WTC11 (cell line): ENCODE results near the gene ATP9B. TPM values are rescaled to one million over a fixed set of nuclear protein-coding genes. Genes with fewer than 3 reads are reported as not detected.
"Not testable (repeated sequence)": the region's sequence is repeated elsewhere in the genome, so short reads cannot be mapped to it uniquely, and the experiment has no call there.

ENCODE experiments used
- ATAC-seq: fragments of 200-7000 bp; cut with Tn5 transposase; 2 replicates; pipeline ENCODE4 v1.10.0; 2021; ENCODE audit warnings: mild to moderate bottlenecking, moderate library complexity
- CTCF ChIA-PET: fragments of 300-600 bp; sonication (Branson Sonifier 250); formaldehyde crosslinking; loops from one replicate; lab custom pipeline; 2021; ENCODE audit warnings: antibody characterized with exemption; lab: Charles Lee
- POLR2A ChIA-PET: fragments of 350-600 bp; sonication (Branson Sonifier 250); formaldehyde crosslinking; loops from one replicate; lab custom pipeline; 2021; ENCODE audit warnings: antibody characterized with exemption; lab: Charles Lee
- DNase-seq: peaks from one replicate; pipeline ENCODE4 v3.0.0; 2021; ENCODE audit warnings: low spot score
- H3K27ac Mint-ChIP-seq: 2 replicates; pipeline ENCODE4 v1.8.0; 2021; ENCODE audit warnings: mixed read lengths
- H3K27me3 Mint-ChIP-seq: 2 replicates; pipeline ENCODE4 v1.8.0; 2021; ENCODE audit warnings: low read depth, mild to moderate bottlenecking, moderate library complexity, mixed read lengths
- H3K36me3 Mint-ChIP-seq: 2 replicates; pipeline ENCODE4 v1.8.0; 2021; ENCODE audit warnings: mixed read lengths
- H3K4me1 Mint-ChIP-seq: 2 replicates; pipeline ENCODE4 v1.8.0; 2022; ENCODE audit warnings: mixed read lengths
- H3K4me3 Mint-ChIP-seq: 2 replicates; pipeline ENCODE4 v1.8.0; 2021; ENCODE audit warnings: mild to moderate bottlenecking, moderate library complexity, mixed read lengths
- H3K9me3 Mint-ChIP-seq: 2 replicates; pipeline ENCODE4 v1.8.0; 2021; ENCODE audit warnings: mixed read lengths
- FOXJ3 ChIP-seq: sonication (generic); formaldehyde crosslinking; IDR thresholded peaks from 2 replicates; pipeline ENCODE4 v1.9.0; 2021; ENCODE audit warnings: missing genetic modification reagents, mild to moderate bottlenecking, borderline replicate concordance
- JUN ChIP-seq: sonication (generic); formaldehyde crosslinking; IDR thresholded peaks from 2 replicates; pipeline ENCODE4 v1.8.0; 2023; ENCODE audit warnings: mild to moderate bottlenecking, missing genetic modification reagents
- NFE2L1 ChIP-seq: sonication (generic); formaldehyde crosslinking; IDR thresholded peaks from 2 replicates; pipeline ENCODE4 v1.8.1; 2023; ENCODE audit warnings: missing genetic modification reagents
- NR2C2 ChIP-seq: sonication (generic); formaldehyde crosslinking; IDR thresholded peaks from 2 replicates; pipeline ENCODE4 v1.8.0; 2022; ENCODE audit warnings: mild to moderate bottlenecking, missing genetic modification reagents
- TEAD1 ChIP-seq: sonication (generic); formaldehyde crosslinking; IDR thresholded peaks from 2 replicates; pipeline ENCODE4 v1.8.0; 2022; ENCODE audit warnings: mild to moderate bottlenecking, missing genetic modification reagents
- ZBTB21 ChIP-seq: sonication (generic); formaldehyde crosslinking; IDR thresholded peaks from 2 replicates; pipeline ENCODE4 v1.8.1; 2023; ENCODE audit warnings: mild to moderate bottlenecking, missing genetic modification reagents, borderline replicate concordance
- total RNA-seq: library from RNA; stranded (reverse); gene quantifications from 3 replicates; pipeline ENCODE4 v1.2.3, GENCODE V29; 2021
- TF ChIP-seq, protein P1 (sequence below): sonication (generic); formaldehyde crosslinking; IDR thresholded peaks from 2 replicates; pipeline ENCODE4 v1.8.1; 2023; ENCODE audit warnings: mild to moderate bottlenecking, moderate library complexity, missing genetic modification reagents
- TF ChIP-seq, protein P2 (sequence below): fragments of 250-450 bp; sonication (Bioruptor Pico); IDR thresholded peaks from 2 replicates; pipeline ENCODE4 v1.9.0; 2021; ENCODE audit warnings: moderate library complexity, mild to moderate bottlenecking, inconsistent platforms, borderline replicate concordance
- TF ChIP-seq, protein P3 (sequence below): sonication (generic); formaldehyde crosslinking; IDR thresholded peaks from 2 replicates; pipeline ENCODE4 v1.8.1; 2022; ENCODE audit warnings: mild to moderate bottlenecking, moderate library complexity, missing genetic modification reagents
- TF ChIP-seq, protein P4 (sequence below): fragments of 250-450 bp; sonication (Bioruptor Pico); IDR thresholded peaks from 2 replicates; pipeline ENCODE4 v1.9.0; 2021; ENCODE audit warnings: mild to moderate bottlenecking, borderline replicate concordance
- TF ChIP-seq, protein P5 (sequence below): sonication (generic); formaldehyde crosslinking; IDR thresholded peaks from 2 replicates; pipeline ENCODE4 v1.8.1; 2023; ENCODE audit warnings: mild to moderate bottlenecking, missing genetic modification reagents, moderate library complexity
- TF ChIP-seq, protein P6 (sequence below): fragments of 250-450 bp; sonication (Bioruptor Pico); IDR thresholded peaks from 2 replicates; pipeline ENCODE4 v1.9.0; 2021; ENCODE audit warnings: mild to moderate bottlenecking
- TF ChIP-seq, protein P7 (sequence below): sonication (generic); formaldehyde crosslinking; IDR thresholded peaks from 2 replicates; pipeline ENCODE4 v1.8.0; 2023; ENCODE audit warnings: missing genetic modification reagents, mild to moderate bottlenecking, borderline replicate concordance

The ATP9B gene
- total RNA-seq, 1 experiment from 2014 or later = 19.0 TPM

DNA sequence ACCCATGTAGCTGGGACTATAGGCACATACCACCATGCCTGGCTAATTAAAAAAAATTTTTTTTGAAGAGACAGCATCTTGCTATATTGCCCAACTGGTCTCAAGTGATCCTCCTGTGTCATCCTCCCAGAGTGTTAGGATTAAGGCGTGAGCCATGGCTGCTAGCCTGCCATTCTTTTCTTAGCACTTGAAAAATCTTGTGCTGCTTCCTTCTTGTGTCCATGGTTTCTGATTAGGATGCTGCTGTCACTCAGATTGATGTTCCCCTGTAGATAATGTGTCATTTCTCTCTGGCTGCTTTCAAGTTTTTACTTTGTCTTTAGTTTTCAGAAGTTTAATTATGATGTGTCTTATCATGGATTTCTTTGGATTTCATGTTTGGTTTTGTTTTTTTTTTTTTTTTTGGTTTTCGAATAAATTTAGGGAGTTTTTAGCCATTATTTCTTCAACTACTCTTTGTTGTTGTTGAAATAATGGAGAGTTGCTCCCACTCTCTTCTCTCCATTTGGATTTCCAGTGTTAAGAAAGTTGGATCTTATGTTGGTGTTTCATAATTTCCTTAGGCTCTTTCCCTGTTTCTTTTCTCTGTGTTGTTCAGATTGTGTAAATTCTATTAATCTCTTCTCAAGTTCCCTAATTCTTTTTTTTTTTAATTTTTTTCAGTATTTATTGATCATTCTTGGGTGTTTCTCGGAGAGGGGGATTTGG is 2.5 kb downstream of the ATP9B start:
- POLR2A ChIA-PET = no interaction called here
- ATAC-seq (no peak), DNase-seq (no peak)
- Mint-ChIP-seq H3K27me3 (peaks cover 17% of the 10 kb centered on the region), H3K27ac (no peak overlapping the region), H3K4me1 (peaks cover 11% of the 10 kb centered on the region), H3K9me3 (peaks cover 28% of the 10 kb centered on the region), H3K4me3 (peak overlapping the region; percentile 11; the same call in 1 of the 2 replicates), H3K36me3 (peaks cover 44% of the 10 kb centered on the region)
- TF ChIP-seq JUN (no peak), ZBTB21 (CRISPR knock-in tag) (no peak), FOXJ3 (CRISPR knock-in tag) (no peak), NFE2L1 (CRISPR knock-in tag) (no peak), TEAD1 (CRISPR knock-in tag) (no peak), NR2C2 (CRISPR knock-in tag) (no peak)
- TF ChIP-seq, protein P1, sequence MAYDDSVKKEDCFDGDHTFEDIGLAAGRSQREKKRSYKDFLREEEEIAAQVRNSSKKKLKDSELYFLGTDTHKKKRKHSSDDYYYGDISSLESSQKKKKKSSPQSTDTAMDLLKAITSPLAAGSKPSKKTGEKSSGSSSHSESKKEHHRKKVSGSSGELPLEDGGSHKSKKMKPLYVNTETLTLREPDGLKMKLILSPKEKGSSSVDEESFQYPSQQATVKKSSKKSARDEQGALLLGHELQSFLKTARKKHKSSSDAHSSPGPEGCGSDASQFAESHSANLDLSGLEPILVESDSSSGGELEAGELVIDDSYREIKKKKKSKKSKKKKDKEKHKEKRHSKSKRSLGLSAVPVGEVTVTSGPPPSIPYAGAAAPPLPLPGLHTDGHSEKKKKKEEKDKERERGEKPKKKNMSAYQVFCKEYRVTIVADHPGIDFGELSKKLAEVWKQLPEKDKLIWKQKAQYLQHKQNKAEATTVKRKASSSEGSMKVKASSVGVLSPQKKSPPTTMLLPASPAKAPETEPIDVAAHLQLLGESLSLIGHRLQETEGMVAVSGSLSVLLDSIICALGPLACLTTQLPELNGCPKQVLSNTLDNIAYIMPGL = no peak
- TF ChIP-seq, protein P2, sequence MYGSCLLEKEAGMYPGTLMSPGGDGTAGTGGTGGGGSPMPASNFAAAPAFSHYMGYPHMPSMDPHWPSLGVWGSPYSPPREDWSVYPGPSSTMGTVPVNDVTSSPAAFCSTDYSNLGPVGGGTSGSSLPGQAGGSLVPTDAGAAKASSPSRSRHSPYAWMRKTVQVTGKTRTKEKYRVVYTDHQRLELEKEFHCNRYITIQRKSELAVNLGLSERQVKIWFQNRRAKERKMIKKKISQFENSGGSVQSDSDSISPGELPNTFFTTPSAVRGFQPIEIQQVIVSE = no peak
- TF ChIP-seq, protein P3, sequence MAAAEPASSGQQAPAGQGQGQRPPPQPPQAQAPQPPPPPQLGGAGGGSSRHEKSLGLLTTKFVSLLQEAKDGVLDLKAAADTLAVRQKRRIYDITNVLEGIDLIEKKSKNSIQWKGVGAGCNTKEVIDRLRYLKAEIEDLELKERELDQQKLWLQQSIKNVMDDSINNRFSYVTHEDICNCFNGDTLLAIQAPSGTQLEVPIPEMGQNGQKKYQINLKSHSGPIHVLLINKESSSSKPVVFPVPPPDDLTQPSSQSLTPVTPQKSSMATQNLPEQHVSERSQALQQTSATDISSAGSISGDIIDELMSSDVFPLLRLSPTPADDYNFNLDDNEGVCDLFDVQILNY = no peak
- TF ChIP-seq, protein P4, sequence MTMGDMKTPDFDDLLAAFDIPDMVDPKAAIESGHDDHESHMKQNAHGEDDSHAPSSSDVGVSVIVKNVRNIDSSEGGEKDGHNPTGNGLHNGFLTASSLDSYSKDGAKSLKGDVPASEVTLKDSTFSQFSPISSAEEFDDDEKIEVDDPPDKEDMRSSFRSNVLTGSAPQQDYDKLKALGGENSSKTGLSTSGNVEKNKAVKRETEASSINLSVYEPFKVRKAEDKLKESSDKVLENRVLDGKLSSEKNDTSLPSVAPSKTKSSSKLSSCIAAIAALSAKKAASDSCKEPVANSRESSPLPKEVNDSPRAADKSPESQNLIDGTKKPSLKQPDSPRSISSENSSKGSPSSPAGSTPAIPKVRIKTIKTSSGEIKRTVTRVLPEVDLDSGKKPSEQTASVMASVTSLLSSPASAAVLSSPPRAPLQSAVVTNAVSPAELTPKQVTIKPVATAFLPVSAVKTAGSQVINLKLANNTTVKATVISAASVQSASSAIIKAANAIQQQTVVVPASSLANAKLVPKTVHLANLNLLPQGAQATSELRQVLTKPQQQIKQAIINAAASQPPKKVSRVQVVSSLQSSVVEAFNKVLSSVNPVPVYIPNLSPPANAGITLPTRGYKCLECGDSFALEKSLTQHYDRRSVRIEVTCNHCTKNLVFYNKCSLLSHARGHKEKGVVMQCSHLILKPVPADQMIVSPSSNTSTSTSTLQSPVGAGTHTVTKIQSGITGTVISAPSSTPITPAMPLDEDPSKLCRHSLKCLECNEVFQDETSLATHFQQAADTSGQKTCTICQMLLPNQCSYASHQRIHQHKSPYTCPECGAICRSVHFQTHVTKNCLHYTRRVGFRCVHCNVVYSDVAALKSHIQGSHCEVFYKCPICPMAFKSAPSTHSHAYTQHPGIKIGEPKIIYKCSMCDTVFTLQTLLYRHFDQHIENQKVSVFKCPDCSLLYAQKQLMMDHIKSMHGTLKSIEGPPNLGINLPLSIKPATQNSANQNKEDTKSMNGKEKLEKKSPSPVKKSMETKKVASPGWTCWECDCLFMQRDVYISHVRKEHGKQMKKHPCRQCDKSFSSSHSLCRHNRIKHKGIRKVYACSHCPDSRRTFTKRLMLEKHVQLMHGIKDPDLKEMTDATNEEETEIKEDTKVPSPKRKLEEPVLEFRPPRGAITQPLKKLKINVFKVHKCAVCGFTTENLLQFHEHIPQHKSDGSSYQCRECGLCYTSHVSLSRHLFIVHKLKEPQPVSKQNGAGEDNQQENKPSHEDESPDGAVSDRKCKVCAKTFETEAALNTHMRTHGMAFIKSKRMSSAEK (CRISPR knock-in tag) = no peak
- TF ChIP-seq, protein P5, sequence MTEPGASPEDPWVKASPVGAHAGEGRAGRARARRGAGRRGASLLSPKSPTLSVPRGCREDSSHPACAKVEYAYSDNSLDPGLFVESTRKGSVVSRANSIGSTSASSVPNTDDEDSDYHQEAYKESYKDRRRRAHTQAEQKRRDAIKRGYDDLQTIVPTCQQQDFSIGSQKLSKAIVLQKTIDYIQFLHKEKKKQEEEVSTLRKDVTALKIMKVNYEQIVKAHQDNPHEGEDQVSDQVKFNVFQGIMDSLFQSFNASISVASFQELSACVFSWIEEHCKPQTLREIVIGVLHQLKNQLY (CRISPR knock-in tag) = no peak
- TF ChIP-seq, protein P6, sequence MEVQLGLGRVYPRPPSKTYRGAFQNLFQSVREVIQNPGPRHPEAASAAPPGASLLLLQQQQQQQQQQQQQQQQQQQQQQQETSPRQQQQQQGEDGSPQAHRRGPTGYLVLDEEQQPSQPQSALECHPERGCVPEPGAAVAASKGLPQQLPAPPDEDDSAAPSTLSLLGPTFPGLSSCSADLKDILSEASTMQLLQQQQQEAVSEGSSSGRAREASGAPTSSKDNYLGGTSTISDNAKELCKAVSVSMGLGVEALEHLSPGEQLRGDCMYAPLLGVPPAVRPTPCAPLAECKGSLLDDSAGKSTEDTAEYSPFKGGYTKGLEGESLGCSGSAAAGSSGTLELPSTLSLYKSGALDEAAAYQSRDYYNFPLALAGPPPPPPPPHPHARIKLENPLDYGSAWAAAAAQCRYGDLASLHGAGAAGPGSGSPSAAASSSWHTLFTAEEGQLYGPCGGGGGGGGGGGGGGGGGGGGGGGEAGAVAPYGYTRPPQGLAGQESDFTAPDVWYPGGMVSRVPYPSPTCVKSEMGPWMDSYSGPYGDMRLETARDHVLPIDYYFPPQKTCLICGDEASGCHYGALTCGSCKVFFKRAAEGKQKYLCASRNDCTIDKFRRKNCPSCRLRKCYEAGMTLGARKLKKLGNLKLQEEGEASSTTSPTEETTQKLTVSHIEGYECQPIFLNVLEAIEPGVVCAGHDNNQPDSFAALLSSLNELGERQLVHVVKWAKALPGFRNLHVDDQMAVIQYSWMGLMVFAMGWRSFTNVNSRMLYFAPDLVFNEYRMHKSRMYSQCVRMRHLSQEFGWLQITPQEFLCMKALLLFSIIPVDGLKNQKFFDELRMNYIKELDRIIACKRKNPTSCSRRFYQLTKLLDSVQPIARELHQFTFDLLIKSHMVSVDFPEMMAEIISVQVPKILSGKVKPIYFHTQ (CRISPR knock-in tag) = no peak
- TF ChIP-seq, protein P7, sequence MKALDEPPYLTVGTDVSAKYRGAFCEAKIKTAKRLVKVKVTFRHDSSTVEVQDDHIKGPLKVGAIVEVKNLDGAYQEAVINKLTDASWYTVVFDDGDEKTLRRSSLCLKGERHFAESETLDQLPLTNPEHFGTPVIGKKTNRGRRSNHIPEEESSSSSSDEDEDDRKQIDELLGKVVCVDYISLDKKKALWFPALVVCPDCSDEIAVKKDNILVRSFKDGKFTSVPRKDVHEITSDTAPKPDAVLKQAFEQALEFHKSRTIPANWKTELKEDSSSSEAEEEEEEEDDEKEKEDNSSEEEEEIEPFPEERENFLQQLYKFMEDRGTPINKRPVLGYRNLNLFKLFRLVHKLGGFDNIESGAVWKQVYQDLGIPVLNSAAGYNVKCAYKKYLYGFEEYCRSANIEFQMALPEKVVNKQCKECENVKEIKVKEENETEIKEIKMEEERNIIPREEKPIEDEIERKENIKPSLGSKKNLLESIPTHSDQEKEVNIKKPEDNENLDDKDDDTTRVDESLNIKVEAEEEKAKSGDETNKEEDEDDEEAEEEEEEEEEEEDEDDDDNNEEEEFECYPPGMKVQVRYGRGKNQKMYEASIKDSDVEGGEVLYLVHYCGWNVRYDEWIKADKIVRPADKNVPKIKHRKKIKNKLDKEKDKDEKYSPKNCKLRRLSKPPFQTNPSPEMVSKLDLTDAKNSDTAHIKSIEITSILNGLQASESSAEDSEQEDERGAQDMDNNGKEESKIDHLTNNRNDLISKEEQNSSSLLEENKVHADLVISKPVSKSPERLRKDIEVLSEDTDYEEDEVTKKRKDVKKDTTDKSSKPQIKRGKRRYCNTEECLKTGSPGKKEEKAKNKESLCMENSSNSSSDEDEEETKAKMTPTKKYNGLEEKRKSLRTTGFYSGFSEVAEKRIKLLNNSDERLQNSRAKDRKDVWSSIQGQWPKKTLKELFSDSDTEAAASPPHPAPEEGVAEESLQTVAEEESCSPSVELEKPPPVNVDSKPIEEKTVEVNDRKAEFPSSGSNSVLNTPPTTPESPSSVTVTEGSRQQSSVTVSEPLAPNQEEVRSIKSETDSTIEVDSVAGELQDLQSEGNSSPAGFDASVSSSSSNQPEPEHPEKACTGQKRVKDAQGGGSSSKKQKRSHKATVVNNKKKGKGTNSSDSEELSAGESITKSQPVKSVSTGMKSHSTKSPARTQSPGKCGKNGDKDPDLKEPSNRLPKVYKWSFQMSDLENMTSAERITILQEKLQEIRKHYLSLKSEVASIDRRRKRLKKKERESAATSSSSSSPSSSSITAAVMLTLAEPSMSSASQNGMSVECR (CRISPR knock-in tag) = no peak
- CTCF ChIA-PET = no interaction called here

DNA sequence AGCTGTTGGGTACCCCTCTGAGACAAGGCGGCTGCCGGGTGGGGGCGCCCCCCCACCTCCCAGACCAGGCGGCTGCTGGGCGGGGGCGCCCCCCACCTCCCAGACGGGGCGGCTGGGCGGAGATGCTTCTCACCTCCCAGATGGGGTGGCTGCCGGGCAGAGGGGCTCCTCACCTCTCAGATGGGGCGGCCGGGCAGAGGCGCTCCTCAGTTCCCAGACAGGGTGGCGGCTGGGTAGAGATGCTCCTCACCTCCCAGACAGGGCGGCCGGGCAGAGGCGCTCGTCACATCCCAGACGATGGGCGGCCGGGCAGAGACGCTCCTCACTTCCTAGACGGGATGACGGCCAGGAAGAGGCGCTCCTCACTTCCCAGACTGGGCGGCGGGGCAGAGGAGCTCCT is 3.5 kb downstream of the ATP9B start:
- H3K27ac Mint-ChIP-seq, CTCF ChIA-PET, DNase-seq, H3K27me3 Mint-ChIP-seq, H3K4me3 Mint-ChIP-seq, POLR2A ChIA-PET, ATAC-seq: not testable (repeated sequence)
- Mint-ChIP-seq H3K9me3 (peaks cover 19% of the 10 kb centered on the region), H3K36me3 (peaks cover 37% of the 10 kb centered on the region), H3K4me1 (peaks cover 19% of the 10 kb centered on the region)
